Thyroid gland (tissue), 4 donors: ENCODE measurements around the gene TLE1.

Experiments
- CTCF ChIP-seq, 6 experiments: fragments of 200-600 bp in 3 of 6; fragments of 450-650 bp in 3 of 6; sonication (generic) in 3 of 6; IDR thresholded peaks; one replicate each; pipeline ENCODE4 v1.5.1; 2016 to 2019; ENCODE audit warnings: antibody characterized with exemption in 6 of 6, mild to moderate bottlenecking in 2 of 6, inconsistent platforms in 1 of 6, moderate library complexity in 1 of 6
- POLR2A ChIP-seq, 2 donors: fragments of 450-650 bp; IDR thresholded peaks; one replicate each; pipeline ENCODE4 v1.6.1; 2017; ENCODE audit warnings: antibody characterized with exemption in 2 of 2, mild to moderate bottlenecking in 2 of 2, moderate library complexity in 1 of 2

GRCh38 chr9:81687521-81688261, 1.7 kb downstream of the TLE1 start:
- TF ChIP-seq CTCF (IDR thresholded peaks at IDR 0.05): no peak
- peak in 1 of 2 donors; percentile 36 for TF ChIP-seq POLR2A (IDR thresholded peaks at IDR 0.05)
